HFFc6 (cell line): Measurements from ENCODE around the gene THRAP3. TPM values are rescaled to one million over a fixed set of nuclear protein-coding genes. Genes with fewer than 3 reads are reported as not detected.

Experiments used
- DNase-seq: peaks from one replicate; pipeline ENCODE4 v3.0.0-alpha.2; 2018
- H3K27ac Mint-ChIP-seq: 2 replicates; pipeline ENCODE4 v1.8.0; 2020; ENCODE audit warnings: mild to moderate bottlenecking, mixed read lengths
- H3K27me3 Mint-ChIP-seq: 2 replicates; pipeline ENCODE4 v1.8.0; 2021; ENCODE audit warnings: mild to moderate bottlenecking, moderate library complexity, mixed read lengths; ENCODE audit not compliant: insufficient read depth
- H3K36me3 Mint-ChIP-seq: 2 replicates; pipeline ENCODE4 v1.8.0; 2021; ENCODE audit warnings: low read depth, mixed read lengths
- H3K4me1 Mint-ChIP-seq: 2 replicates; pipeline ENCODE4 v1.8.0; 2020; ENCODE audit warnings: low read depth, mixed read lengths
- H3K4me3 Mint-ChIP-seq: 2 replicates; pipeline ENCODE4 v1.8.0; 2020; ENCODE audit warnings: mild to moderate bottlenecking, moderate library complexity, mixed read lengths
- H3K9me3 Mint-ChIP-seq: 2 replicates; pipeline ENCODE4 v1.8.0; 2020; ENCODE audit warnings: mild to moderate bottlenecking, mixed read lengths
- CTCF ChIP-seq: fragments of 200-600 bp; sonication (generic); IDR thresholded peaks from 2 replicates; pipeline ENCODE4 v1.5.0; 2021; ENCODE audit warnings: antibody characterized with exemption, mild to moderate bottlenecking
- total RNA-seq, 6 experiments: library from RNA; stranded (reverse); fragmentation: NEBNext Ultra II Directional; extraction: Animal tissue kit (Norgen Biotek cat#: 25700); gene quantifications; 2 replicates in 1 of 6; 3 replicates in 5 of 6; pipeline ENCODE4 v1.2.3, GENCODE V29; 2021

THRAP3 gene
- total RNA-seq, 6 experiments from 2014 or later: 116 to 126 (median 121) TPM

- H3K4me1 Mint-ChIP-seq: peaks cover 41% of the 10 kb centered on the region
- no peaks in the 10 kb centered on the region for H3K27me3 Mint-ChIP-seq
- peak; percentile 80 for DNase-seq
- H3K9me3 Mint-ChIP-seq: no peaks in the 10 kb centered on the region
- peak overlapping the region; percentile 38 for H3K27ac Mint-ChIP-seq
- peak; percentile 89 for TF ChIP-seq CTCF
- H3K36me3 Mint-ChIP-seq: peaks cover 32% of the 10 kb centered on the region
- H3K4me3 Mint-ChIP-seq: no peak overlapping the region
These were observed 61.3 kb downstream of the THRAP3 start for GRCh38 chr1:36285443-36286101.

- peaks cover 50% of the 10 kb centered on the region for H3K4me1 Mint-ChIP-seq
- peaks cover 45% of the 10 kb centered on the region for H3K36me3 Mint-ChIP-seq
- no peak for DNase-seq
- H3K27me3 Mint-ChIP-seq: no peaks in the 10 kb centered on the region
- no peak for TF ChIP-seq CTCF
- H3K4me3 Mint-ChIP-seq: no peak overlapping the region
- no peak overlapping the region for H3K27ac Mint-ChIP-seq
- no peaks in the 10 kb centered on the region for H3K9me3 Mint-ChIP-seq
These were observed 62.6 kb downstream of the THRAP3 start for GRCh38 chr1:36286802-36287201.

GRCh38 chr1:36287595-36287994 lies 63.4 kb downstream of the THRAP3 start:
- no peak for TF ChIP-seq CTCF
- DNase-seq: no peak
- no peaks in the 10 kb centered on the region for H3K27me3 Mint-ChIP-seq
- H3K9me3 Mint-ChIP-seq: no peaks in the 10 kb centered on the region
- H3K4me3 Mint-ChIP-seq: no peak overlapping the region
- H3K27ac Mint-ChIP-seq: no peak overlapping the region; the same call in 1 of the 2 replicates
- peaks cover 46% of the 10 kb centered on the region for H3K4me1 Mint-ChIP-seq
- peaks cover 43% of the 10 kb centered on the region for H3K36me3 Mint-ChIP-seq

GRCh38 chr1:36295390-36295789 lies 71.1 kb downstream of the THRAP3 start:
- Mint-ChIP-seq H3K36me3 (peaks cover 44% of the 10 kb centered on the region), H3K4me1 (peaks cover 21% of the 10 kb centered on the region), H3K9me3 (no peaks in the 10 kb centered on the region), H3K4me3 (no peak overlapping the region), H3K27me3 (peaks cover 2% of the 10 kb centered on the region; the same call in 1 of the 2 replicates), H3K27ac (no peak overlapping the region)
- DNase-seq: no peak
- no peak for TF ChIP-seq CTCF

GRCh38 chr1:36297062-36297461 lies 72.8 kb downstream of the THRAP3 start:
- DNase-seq: no peak
- Mint-ChIP-seq H3K27me3 (peaks cover 2% of the 10 kb centered on the region; the same call in 1 of the 2 replicates), H3K4me3 (no peak overlapping the region), H3K36me3 (peaks cover 41% of the 10 kb centered on the region), H3K4me1 (peaks cover 20% of the 10 kb centered on the region), H3K9me3 (no peaks in the 10 kb centered on the region), H3K27ac (peak overlapping the region; percentile 58)
- no peak for TF ChIP-seq CTCF
